ENCODE measurements around the gene THAP5.

DNA sequence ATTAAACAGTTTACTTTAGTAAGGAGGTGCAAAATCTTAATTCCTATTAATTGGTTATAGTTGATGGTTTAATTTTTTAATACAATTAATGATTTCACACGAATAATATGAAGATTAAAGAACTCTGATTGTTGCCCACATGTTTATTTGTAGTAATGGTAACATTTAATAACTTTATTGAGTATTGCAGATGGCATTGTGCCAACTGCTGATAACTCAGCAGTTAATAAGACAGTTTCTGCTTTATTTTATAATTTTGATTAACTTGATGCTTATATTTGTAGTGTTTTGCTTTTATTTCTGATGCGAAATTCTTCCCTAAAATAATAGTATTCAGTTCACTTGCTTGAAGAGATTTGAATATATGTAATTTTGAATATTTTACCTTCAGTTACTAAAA is 3.0 kb upstream of the THAP5 start:
- TF ChIP-seq, protein P1, sequence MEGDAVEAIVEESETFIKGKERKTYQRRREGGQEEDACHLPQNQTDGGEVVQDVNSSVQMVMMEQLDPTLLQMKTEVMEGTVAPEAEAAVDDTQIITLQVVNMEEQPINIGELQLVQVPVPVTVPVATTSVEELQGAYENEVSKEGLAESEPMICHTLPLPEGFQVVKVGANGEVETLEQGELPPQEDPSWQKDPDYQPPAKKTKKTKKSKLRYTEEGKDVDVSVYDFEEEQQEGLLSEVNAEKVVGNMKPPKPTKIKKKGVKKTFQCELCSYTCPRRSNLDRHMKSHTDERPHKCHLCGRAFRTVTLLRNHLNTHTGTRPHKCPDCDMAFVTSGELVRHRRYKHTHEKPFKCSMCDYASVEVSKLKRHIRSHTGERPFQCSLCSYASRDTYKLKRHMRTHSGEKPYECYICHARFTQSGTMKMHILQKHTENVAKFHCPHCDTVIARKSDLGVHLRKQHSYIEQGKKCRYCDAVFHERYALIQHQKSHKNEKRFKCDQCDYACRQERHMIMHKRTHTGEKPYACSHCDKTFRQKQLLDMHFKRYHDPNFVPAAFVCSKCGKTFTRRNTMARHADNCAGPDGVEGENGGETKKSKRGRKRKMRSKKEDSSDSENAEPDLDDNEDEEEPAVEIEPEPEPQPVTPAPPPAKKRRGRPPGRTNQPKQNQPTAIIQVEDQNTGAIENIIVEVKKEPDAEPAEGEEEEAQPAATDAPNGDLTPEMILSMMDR (IDR thresholded peaks at IDR 0.05; ENCODE audit: extremely low read depth in 1 of 2, insufficient read depth in 1 of 2, low read depth in 1 of 2, low read length in 2 of 2): no peak
- no peak for TF ChIP-seq POLR2AphosphoS5 (IDR thresholded peaks at IDR 0.05; ENCODE audit: insufficient read depth, low read depth, low read length)
- no peak for TF ChIP-seq EZH2 (IDR thresholded peaks at IDR 0.05; ENCODE audit: borderline replicate concordance, low read depth, low read length, severe bottlenecking)
- TF ChIP-seq GATA2 (IDR thresholded peaks at IDR 0.05; ENCODE audit: insufficient read depth, insufficient read length, low read depth, low read length): no peak
- TF ChIP-seq MYC (IDR thresholded peaks at IDR 0.05; ENCODE audit: low read depth, low read length): no peak
- TF ChIP-seq POLR2A (IDR thresholded peaks at IDR 0.05; ENCODE audit: low read depth, low read length): no peak
- TF ChIP-seq JUN (IDR thresholded peaks at IDR 0.05; ENCODE audit: borderline replicate concordance, insufficient read depth, insufficient read length, low read depth): no peak
- TF ChIP-seq, protein P2, sequence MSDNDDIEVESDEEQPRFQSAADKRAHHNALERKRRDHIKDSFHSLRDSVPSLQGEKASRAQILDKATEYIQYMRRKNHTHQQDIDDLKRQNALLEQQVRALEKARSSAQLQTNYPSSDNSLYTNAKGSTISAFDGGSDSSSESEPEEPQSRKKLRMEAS (IDR thresholded peaks at IDR 0.05; ENCODE audit: insufficient read depth, insufficient read length): no peak

Measured in endothelial cell of umbilical vein (primary cell).